ENCODE results near the gene RIN2. TPM values are rescaled to one million over a fixed set of nuclear protein-coding genes. Genes with fewer than 3 reads are reported as not detected.

Gene RIN2
- total RNA-seq, 4 donors from 2014 or later = 71.3 to 116 (median 91.8) TPM

DNA sequence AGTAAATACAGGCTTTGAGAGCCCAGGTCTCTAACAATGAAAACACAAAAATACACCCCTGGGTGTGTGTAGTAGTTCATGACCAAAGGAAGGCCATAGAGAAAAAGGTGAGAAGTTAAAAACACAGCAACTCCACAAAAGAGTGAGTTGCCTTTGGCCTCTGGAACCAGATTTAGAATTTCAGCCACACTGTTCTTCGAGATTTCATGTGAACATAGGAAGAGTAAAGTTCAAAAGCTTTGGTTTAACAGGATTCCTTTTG is 43.5 kb upstream of the RIN2 start:
- TF ChIP-seq, protein P1, sequence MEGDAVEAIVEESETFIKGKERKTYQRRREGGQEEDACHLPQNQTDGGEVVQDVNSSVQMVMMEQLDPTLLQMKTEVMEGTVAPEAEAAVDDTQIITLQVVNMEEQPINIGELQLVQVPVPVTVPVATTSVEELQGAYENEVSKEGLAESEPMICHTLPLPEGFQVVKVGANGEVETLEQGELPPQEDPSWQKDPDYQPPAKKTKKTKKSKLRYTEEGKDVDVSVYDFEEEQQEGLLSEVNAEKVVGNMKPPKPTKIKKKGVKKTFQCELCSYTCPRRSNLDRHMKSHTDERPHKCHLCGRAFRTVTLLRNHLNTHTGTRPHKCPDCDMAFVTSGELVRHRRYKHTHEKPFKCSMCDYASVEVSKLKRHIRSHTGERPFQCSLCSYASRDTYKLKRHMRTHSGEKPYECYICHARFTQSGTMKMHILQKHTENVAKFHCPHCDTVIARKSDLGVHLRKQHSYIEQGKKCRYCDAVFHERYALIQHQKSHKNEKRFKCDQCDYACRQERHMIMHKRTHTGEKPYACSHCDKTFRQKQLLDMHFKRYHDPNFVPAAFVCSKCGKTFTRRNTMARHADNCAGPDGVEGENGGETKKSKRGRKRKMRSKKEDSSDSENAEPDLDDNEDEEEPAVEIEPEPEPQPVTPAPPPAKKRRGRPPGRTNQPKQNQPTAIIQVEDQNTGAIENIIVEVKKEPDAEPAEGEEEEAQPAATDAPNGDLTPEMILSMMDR (IDR thresholded peaks at IDR 0.05; ENCODE audit: low read depth) = no peak

GRCh38 chr20:19715986-19716385 is 42.1 kb upstream of the RIN2 start:
- TF ChIP-seq, protein P1 (IDR thresholded peaks at IDR 0.05; ENCODE audit: low read depth) = no peak

DNA sequence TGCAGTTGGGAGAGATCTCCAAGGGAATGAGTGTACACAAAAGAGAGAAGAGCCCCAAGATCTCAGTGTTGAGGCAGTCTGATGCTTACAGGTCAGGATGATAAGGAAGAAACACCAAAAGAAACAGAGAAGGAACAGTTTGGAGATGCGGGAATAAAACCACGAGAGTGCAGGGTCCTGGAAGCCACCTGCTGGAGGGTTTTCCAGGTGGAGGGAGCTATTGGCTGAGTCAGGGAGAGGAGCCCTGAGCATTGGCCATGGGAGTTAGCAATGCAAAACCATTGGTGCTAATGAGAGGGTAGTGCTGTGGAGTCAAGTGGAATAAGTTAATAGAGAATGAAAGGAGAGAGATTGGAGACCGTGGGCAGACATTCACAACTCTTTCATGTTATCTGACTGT is 39.2 kb upstream of the RIN2 start:
- TF ChIP-seq, protein P1 (IDR thresholded peaks at IDR 0.05; ENCODE audit: low read depth) = no peak

GRCh38 chr20:19720991-19721390 is 37.1 kb upstream of the RIN2 start:
- TF ChIP-seq, protein P1 (IDR thresholded peaks at IDR 0.05; ENCODE audit: low read depth) = no peak

- TF ChIP-seq, protein P1 (IDR thresholded peaks at IDR 0.05; ENCODE audit: low read depth) = no peak
Measured at GRCh38 chr20:19723051-19723450, 35.0 kb upstream of the RIN2 start.

- TF ChIP-seq, protein P1 (IDR thresholded peaks at IDR 0.05; ENCODE audit: low read depth) = no peak
Measured at GRCh38 chr20:19723813-19724430, 34.1 kb upstream of the RIN2 start.

GRCh38 chr20:19725373-19725772 is 32.7 kb upstream of the RIN2 start:
- TF ChIP-seq, protein P1 (IDR thresholded peaks at IDR 0.05; ENCODE audit: low read depth) = no peak

Measured in subcutaneous adipose tissue (tissue), 4 donors.